ENCODE data around the gene DUOX2.

Gene DUOX2

GRCh38 chr15:45095661-45096060, 18.3 kb downstream of the DUOX2 start:
- Histone ChIP-seq H2AFZ (ENCODE audit: low read length) (no peak overlapping the region), H3K4me3 (ENCODE audit: low read depth, low read length, poor library complexity, severe bottlenecking) (no peak overlapping the region), H3K4me1 (ENCODE audit: insufficient read depth, low read length, severe bottlenecking) (no peaks in the 10 kb centered on the region), H3K4me2 (ENCODE audit: low read length) (no peak overlapping the region), H3K36me3 (ENCODE audit: insufficient read depth, low read length) (no peaks in the 10 kb centered on the region), H3F3A (ENCODE audit: insufficient read depth, low read length) (no peaks in the 10 kb centered on the region), H3K9ac (ENCODE audit: low read length) (no peak overlapping the region), H4K20me1 (ENCODE audit: insufficient read depth, low read length) (no peaks in the 10 kb centered on the region), H3K79me2 (ENCODE audit: insufficient read depth, low read length) (no peaks in the 10 kb centered on the region), H3K27ac (ENCODE audit: low read depth, low read length, poor library complexity, severe bottlenecking) (no peak overlapping the region), H3K27me3 (ENCODE audit: insufficient read depth, low read length) (0 out of 2 replicates have a peak, but pooled peaks cover 4% of the 10 kb centered on the region), H3K9me2 (ENCODE audit: low read depth, low read length) (no peaks in the 10 kb centered on the region), H3K9me3 (ENCODE audit: low read length) (no peaks in the 10 kb centered on the region)
- no peak for TF ChIP-seq EZH2 (IDR thresholded peaks at IDR 0.05; ENCODE audit: borderline replicate concordance, low read length)
- no peak for TF ChIP-seq CTCF (IDR thresholded peaks at IDR 0.05; ENCODE audit: low read length)

DNA sequence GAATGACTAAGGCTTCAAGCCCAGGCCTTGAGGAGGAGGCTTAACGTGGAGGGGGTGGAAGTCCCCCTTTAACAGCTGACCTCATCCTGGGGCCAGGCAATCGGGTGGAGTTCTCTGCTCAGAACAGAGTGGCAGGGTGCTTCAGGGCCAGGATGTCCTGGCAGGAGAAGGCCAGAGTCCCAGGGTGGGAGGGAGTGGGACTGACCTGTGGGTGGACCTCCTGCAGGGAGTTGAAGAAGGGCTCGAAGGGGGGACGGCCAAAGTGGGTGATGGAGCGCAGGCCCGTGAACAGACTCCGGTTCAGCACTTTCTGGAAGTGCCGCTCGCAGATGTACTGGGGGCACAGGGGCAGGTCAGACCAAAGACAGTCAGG, 19.6 kb downstream of the DUOX2 start:
- H3K9me3 ChIP-seq (ENCODE audit: low read length): no peaks in the 10 kb centered on the region
- H3K4me3 ChIP-seq (ENCODE audit: low read depth, low read length, poor library complexity, severe bottlenecking): no peak overlapping the region
- H3K9me2 ChIP-seq (ENCODE audit: low read depth, low read length): no peaks in the 10 kb centered on the region
- H3F3A ChIP-seq (ENCODE audit: insufficient read depth, low read length): no peaks in the 10 kb centered on the region
- H3K9ac ChIP-seq (ENCODE audit: low read length): no peak overlapping the region
- 0 out of 2 replicates have a peak, but pooled peaks cover 4% of the 10 kb centered on the region for H3K27me3 ChIP-seq (ENCODE audit: insufficient read depth, low read length)
- no peaks in the 10 kb centered on the region for H4K20me1 ChIP-seq (ENCODE audit: insufficient read depth, low read length)
- no peak overlapping the region for H2AFZ ChIP-seq (ENCODE audit: low read length)
- no peak for TF ChIP-seq EZH2 (IDR thresholded peaks at IDR 0.05; ENCODE audit: borderline replicate concordance, low read length)
- TF ChIP-seq CTCF (IDR thresholded peaks at IDR 0.05; ENCODE audit: low read length): no peak
- H3K4me2 ChIP-seq (ENCODE audit: low read length): no peak overlapping the region
- no peak overlapping the region for H3K27ac ChIP-seq (ENCODE audit: low read depth, low read length, poor library complexity, severe bottlenecking)
- H3K4me1 ChIP-seq (ENCODE audit: insufficient read depth, low read length, severe bottlenecking): no peaks in the 10 kb centered on the region
- no peaks in the 10 kb centered on the region for H3K36me3 ChIP-seq (ENCODE audit: insufficient read depth, low read length)
- no peaks in the 10 kb centered on the region for H3K79me2 ChIP-seq (ENCODE audit: insufficient read depth, low read length)

DNA sequence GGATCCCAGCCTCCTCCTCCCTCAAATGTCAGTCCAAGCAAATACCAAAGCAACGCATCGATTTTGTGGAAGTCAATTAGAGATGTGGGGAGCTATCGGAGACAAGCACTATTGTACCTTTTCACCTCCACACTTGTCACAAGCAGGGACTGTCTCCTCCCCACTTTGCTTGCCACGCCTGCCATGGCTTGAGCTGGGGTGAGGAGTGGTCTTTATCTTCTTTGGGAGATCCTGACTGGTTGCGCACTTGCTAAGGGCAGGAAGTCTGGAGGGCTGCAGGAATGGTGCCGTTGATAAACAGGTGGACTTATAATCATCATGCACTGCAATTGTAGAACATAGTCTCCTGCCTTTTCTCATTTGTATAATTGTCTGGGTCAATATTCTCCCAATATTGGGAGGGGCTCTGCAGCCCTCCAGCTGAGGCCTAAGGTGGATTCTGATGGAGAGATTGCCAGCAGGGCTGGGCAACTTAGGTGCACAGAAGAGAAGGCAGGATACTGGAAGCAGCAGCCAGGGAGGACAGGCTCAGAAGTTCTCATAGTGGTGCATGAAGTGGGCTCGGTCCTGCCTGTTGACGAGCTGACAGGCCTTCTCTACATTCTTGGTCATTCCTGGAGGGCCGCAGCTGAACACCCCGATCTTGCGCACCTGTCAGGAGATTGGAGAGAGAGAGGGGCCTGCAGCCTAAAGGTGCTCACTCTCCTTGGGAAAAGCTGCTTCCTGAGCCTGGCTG, 20.2 kb downstream of the DUOX2 start:
- no peaks in the 10 kb centered on the region for H4K20me1 ChIP-seq (ENCODE audit: insufficient read depth, low read length)
- no peaks in the 10 kb centered on the region for H3K36me3 ChIP-seq (ENCODE audit: insufficient read depth, low read length)
- H3K27me3 ChIP-seq (ENCODE audit: insufficient read depth, low read length): 0 out of 2 replicates have a peak, but pooled peaks cover 4% of the 10 kb centered on the region
- no peak overlapping the region for H3K27ac ChIP-seq (ENCODE audit: low read depth, low read length, poor library complexity, severe bottlenecking)
- H3K9me3 ChIP-seq (ENCODE audit: low read length): no peaks in the 10 kb centered on the region
- no peaks in the 10 kb centered on the region for H3K9me2 ChIP-seq (ENCODE audit: low read depth, low read length)
- H3K9ac ChIP-seq (ENCODE audit: low read length): no peak overlapping the region
- H3K4me3 ChIP-seq (ENCODE audit: low read depth, low read length, poor library complexity, severe bottlenecking): no peak overlapping the region
- no peak overlapping the region for H2AFZ ChIP-seq (ENCODE audit: low read length)
- H3F3A ChIP-seq (ENCODE audit: insufficient read depth, low read length): no peaks in the 10 kb centered on the region
- no peaks in the 10 kb centered on the region for H3K79me2 ChIP-seq (ENCODE audit: insufficient read depth, low read length)
- H3K4me2 ChIP-seq (ENCODE audit: low read length): no peak overlapping the region
- TF ChIP-seq CTCF (IDR thresholded peaks at IDR 0.05; ENCODE audit: low read length) (no peak), EZH2 (IDR thresholded peaks at IDR 0.05; ENCODE audit: borderline replicate concordance, low read length) (no peak)
- no peaks in the 10 kb centered on the region for H3K4me1 ChIP-seq (ENCODE audit: insufficient read depth, low read length, severe bottlenecking)

All from OCI-LY1 (cell line).